Measurements from ENCODE around the gene CCDC92B.
A peak's percentile ranks its signal among the peaks of the same experiment; 100 is the strongest.
"Not testable (repeated sequence)": the region's sequence is repeated elsewhere in the genome, so short reads cannot be mapped to it uniquely, and the experiment has no call there.

The CCDC92B gene

DNA sequence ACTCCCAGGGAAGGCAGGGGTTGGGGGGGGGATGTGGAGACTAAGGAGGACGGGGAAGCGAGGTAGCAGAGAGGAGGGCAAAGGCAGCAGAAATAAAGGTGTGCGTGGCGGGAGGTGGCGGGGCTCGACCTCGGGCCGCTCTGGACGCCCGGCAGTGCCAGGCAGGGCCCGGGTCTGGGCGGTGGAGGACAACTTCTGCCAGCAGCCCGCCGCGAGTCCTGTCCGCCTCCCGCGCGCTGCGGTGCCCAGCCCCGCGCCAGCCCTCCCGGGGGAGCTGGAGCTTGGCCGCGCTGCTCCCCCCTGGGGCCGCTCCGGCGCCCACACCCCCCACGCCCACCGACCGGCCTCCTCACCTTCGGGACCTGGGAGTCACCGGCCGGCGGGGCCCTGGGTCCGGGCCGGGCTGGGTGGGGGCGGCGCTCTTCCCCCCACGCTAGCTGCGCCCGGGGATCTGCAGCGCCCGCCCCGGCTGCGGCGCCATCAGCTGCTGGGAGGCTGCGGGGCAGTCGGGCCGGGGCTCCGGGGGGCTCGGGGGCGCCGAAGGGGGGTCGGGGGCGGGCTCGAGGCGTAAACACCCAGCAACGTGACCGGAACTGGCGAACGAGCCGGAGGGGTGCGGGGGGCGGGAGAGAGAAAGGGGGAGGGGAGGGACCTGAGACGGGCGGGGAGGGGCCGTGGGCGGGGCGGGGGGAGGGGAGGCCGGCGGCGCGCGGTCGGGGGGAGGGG is at the start of gene CCDC92B:
Gene CCDC92B (minus strand): TSS at position 595 of the 726 bp plus-strand sequence. CDS start 14,507 bp downstream, outside the sequence.
- peak; percentile 27 for DNase-seq

DNA sequence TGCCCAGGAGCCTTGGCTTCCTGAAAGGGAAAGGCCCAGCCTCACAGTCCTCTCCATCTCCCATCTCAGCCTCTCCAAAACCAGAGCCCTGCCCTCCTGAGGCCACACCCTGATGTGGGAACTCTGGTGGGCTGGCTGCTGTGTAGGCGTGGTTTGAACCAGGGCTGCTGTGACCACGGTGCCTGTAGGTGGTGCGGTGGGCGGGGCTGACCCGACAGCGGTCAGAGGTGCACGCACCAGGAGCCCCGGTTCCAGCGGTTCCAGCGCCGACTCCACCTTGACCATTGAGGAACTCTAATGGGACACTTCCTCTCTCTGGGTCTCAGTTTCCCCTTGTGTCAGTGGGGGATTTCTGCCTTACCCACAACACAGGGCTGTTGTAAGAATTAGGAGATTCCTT is 49.2 kb upstream of the CCDC92B start:
- DNase-seq = no peak

DNA sequence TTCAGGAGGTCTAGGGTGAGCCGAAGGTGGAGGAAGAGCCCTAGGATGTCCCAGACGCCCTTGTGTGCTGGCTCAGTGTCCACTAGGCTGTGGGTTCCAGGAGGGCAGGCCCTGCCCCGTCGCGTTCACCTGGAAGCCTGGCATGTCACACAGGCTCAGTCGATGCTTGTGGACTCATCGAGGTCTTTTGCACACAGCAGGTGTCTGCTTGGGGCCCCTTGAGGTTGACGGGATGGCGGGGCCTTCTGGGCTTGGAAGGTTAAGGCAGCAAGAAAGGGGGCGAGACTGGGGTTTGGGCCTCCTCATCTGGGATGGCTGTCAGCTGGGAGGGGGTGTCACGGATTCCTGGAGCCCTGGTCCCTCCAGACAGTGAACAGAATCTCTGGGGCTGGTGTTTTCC is 48.7 kb upstream of the CCDC92B start:
- no peak for DNase-seq

GRCh38 chr17:2797637-2798036 is 48.2 kb upstream of the CCDC92B start:
- DNase-seq = peak; percentile 34

- no peak for DNase-seq
These were observed 47.8 kb upstream of the CCDC92B start for GRCh38 chr17:2797226-2797625.

DNA sequence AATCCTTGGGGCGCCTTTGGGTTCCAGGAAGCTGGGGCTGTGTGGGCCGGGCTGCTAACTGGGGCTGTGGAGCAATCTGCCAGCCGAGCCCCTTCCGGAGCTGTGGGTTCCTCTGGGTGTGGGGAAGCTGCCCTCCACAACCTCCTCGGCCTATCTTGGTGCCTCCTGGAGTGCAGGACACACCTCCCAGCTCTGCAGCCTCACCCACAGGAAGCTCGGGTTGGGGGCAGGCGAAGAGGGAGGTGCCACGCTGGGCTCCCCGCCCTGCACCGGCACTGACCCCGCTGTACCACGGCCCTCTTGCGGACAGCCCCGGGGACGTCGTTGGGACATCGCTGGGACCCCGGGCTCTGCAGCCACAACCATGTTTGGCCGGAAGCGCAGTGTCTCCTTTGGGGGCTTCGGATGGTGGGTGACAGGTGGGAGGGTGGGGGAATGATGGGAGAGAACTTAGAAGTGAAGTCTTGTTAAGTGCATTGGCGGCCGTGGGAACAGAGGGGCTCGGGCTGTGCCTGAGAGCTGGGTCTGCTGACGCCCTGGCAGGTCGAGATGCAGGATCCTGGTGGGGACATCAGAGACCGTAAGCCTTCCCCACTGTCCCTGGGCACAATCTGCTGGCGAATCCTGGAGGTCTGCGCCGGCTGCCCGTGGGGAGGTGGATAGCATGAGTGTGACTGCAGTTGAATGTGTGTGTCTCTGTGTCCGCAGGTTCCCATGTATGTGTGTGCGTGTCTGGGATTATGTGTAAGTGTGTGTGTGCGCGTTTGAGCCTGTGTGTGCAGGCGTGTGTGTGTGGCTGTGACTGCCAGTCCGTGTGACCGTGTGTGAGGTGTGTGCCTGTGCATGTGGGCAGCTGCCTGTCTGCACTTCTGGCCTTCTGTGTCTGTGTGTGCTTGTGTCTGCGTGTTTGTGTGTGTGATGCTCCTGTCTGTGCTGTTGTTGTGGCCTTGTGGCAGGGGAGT is 47.0 kb upstream of the CCDC92B start, which contains the start of gene RAP1GAP2:
Gene RAP1GAP2 (plus strand): TSS at position 275 of the 962 bp plus-strand sequence. CDS start 90 bp downstream, at position 365.
- DNase-seq = no peak

GRCh38 chr17:2795441-2796163 is 46.1 kb upstream of the CCDC92B start:
- no peak for DNase-seq

DNA sequence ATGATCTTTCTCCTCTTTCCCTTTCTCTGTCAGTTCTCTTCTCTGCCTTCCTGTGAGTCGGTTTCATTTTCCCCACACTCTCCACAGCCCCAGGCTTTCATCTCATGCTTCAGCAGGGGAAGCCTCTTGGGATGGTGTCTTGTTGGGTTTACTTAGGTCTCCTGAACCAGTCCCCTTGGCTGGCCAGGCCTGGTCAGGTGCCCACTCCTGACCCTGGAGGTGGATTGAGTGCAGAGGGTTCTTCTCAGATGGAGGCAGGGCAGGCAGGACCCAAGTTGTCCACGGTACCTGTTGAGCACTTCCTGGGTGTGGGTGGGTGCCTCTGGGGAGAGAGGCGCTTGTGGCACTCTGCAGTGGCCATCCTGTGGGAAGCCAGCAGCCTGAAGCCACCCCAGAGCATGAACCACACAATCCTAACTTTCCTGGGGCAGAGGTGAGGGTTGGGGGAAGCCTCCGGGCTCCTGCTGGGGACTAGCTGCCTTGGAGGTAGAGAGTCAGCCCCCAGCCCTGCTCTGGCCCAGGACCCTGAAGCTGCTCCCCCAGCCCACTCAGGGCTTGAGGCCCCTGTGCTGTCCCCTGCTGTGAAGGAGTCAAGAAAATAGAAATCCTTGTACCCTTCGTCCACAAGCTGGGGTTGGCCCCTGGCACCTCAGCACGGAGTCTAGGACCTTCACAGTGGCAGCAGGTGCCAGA is 44.8 kb upstream of the CCDC92B start:
- DNase-seq = no peak

DNA sequence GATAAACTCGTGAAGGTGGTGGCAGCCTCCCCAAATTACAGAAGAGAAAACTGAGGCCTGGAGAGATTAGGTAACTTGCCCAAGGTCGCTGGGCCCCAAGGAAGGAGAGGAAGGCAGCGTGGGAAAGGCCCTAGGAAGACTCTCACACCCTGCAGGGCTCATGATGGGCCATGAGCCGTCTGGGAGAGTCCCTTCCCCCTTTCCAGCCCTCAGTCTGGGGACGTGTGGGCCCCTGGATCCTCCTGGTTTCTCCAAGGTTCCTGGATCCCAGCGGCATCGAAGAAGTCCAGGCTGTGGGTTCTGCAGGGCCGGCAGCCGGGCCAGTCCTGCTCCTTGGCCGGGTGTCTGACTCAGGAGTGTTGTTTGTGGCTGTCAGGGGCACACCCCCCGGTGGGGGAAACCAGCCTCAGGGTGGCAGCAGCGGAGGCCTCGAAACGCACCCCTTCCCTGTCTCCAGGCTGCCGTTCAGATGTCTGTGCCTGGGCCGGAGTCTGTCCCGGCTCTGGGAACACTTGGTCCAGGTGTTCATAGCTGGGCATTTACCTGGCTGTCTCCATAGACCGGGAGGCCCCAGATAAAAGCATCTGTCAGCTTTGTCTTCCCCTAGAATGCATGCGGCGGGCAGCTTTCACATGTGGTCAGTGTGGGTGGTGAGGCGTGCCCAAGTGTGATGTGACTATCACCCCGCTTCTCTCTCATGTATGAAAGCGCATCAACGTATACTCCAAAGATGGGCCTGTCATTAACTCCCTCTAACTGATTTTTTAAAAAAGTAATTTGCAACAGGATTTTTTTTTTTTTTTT is 43.1 kb upstream of the CCDC92B start:
- DNase-seq = no peak

GRCh38 chr17:2789700-2790099 is 40.2 kb upstream of the CCDC92B start:
- no peak for DNase-seq

- DNase-seq = peak; percentile 67
These were observed 36.9 kb upstream of the CCDC92B start for GRCh38 chr17:2786176-2786881.

DNA sequence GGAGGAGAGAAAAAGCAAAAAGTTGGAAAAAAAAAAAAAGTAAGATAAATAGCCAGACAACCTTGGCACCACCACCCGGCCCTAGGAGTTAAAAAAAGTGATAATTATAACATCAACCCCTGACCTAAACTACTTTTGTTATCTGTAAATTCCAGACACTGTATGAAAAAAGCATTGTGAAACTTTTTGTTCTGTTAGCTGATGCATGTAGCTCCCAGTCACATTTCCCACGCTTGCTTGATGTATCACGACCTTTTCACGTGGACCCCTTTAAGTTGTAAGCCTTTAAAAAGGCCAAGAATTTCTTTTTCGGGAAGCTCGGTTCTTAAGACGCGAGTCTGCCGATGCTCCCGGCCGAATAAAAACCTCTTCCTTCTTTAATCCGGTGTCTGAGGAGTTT is 35.9 kb upstream of the CCDC92B start:
- DNase-seq = not testable (repeated sequence)

DNA sequence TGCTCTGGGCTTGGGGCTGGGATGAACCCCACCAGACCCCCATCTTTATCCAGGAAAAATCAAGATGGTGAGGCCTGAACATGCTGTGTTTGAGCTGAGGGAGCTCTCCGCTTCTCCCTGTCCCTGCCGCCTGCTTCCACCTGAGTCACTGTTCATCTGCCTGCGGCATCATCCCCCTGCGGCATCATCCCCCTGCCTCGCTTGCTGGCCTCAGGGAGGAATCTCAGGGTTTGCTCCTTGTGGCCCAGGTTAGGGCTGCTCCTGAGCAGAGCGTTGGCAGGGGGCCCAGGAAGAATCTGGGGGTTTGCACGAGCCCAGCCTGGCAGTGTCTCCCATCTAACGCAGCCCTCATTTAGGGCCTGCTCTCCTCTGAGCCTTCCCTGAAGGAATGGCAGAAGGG is 35.4 kb upstream of the CCDC92B start:
- no peak for DNase-seq

- DNase-seq = no peak
These were observed 34.0 kb upstream of the CCDC92B start for GRCh38 chr17:2783310-2784030.

DNA sequence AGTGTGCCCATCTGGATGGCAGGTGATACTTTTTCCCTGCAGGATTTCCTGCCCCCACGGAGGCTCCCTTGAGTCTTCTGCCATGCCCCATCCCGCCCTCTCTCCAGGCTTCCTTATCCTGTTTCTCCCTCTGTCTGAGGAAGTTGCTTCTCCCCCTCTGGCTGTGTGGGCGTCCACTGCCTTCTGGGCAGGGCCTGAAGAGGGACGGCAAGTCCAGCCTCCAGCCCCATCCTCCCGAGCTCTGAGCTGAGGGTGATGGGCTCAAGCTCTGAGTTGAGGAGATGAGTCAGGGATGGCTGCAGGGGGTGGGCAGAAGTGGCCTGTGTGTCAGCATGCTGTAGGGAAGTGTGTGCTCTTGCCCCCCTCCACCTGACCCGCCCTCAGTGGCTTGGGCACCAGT is 32.6 kb upstream of the CCDC92B start:
- DNase-seq = no peak

GRCh38 chr17:2781598-2781997 is 32.1 kb upstream of the CCDC92B start:
- DNase-seq = not testable (repeated sequence)

GRCh38 chr17:2780931-2781454 is 31.5 kb upstream of the CCDC92B start:
- DNase-seq = no peak

- no peak for DNase-seq
These were observed 30.8 kb upstream of the CCDC92B start for GRCh38 chr17:2780256-2780655.

- DNase-seq = no peak
These were observed 30.1 kb upstream of the CCDC92B start for GRCh38 chr17:2779545-2779944.

DNA sequence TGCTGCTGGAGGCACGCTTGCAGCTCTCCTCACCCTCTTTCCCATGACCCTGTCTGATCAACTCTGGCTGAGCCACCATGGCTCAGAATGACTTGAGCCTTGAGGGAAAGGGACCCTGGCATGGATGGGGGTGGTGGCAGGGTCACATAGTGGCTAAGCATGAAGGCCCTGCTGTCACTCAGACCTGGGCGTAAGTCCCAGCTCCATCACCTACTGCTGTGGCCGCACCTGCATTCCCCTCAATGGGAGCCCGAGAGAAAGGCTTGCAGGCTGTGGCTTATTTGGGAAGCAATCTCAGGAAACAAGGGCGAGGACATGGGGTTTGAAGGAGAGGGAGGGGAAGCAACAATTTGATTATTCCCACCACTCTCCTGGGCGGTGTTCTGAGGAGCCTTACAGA is 29.0 kb upstream of the CCDC92B start:
- no peak for DNase-seq
